ENCODE measurements around the gene NTN5. TPM values are rescaled to one million over a fixed set of nuclear protein-coding genes. Genes with fewer than 3 reads are reported as not detected.
A peak's percentile ranks its signal among the peaks of the same experiment; 100 is the strongest.

The NTN5 gene
- total and polyA plus RNA-seq, 3 donors from 2014 or later: 0.87 to 4.3 (median 1.6) TPM

GRCh38 chr19:48623556-48624066 is 49.2 kb downstream of the NTN5 start:
- H3K36me3 ChIP-seq (ENCODE audit: low read depth, missing control alignments): no peaks in the 10 kb centered on the region
- H3K27ac ChIP-seq: peak overlapping the region; percentile 46 to 91
- TF ChIP-seq POLR2A (IDR thresholded peaks at IDR 0.05): no peak
- no peak for TF ChIP-seq CTCF (IDR thresholded peaks at IDR 0.05)
- no peaks in the 10 kb centered on the region for H3K9me3 ChIP-seq
- DNase-seq: no peak
- H3K4me1 ChIP-seq: peaks cover 23% of the 10 kb centered on the region
- intact Hi-C loops (cut with DNase I; ENCODE audit: low total_unique reads): no loop called here
- H3K4me3 ChIP-seq: peak overlapping the region; percentile 45 to 61
- WGBS, 2 donors: 11 to 18% methylated on average over 8 of the region's 8 CpGs
- no peaks in the 10 kb centered on the region for H3K27me3 ChIP-seq

DNA sequence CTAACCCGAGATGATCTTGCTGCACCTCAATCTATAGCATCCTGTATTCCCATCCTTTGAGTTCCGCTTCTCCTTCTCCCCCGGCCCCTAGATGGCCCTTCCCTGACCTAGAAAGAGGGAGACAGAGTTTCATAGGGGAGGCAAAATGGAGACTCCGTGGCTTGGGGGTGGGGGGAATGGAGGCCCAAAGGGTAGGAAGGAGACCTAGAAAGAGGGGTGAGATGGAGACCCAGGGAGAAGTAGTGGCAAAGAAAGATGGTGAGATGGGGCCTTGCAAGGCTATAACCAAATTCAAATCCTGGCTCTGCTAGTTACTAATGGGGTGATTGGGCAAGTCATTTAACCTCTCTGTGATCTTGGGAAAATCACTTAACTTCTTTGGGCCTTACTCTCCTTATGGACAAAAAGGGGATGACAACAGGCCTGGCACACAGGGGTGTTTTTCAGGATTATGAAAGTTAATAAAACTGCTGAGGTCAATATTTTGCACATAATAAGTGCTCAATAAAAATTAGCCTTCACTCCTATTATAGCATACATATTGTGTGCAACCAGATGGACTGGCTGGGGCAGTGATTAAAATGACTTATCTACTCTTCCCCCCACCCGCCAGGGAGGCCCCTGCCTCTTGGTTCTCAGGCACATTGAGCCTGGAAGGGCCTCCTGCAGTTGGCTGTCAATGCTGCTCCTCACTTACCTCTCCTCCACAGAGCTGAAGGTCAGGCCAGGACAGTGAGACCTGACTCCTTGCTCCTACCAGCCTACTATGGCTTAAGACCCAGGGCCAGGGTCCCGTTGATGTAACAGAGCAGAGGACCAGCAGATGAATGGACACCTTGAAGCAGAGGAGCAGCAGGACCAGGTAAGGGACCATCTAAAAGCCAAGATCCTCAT is 52.9 kb downstream of the NTN5 start:
- Histone ChIP-seq H3K36me3 (ENCODE audit: low read depth, missing control alignments) (no peaks in the 10 kb centered on the region), H3K27ac (peak overlapping the region; percentile 75 to 91), H3K4me3 (peak overlapping the region; percentile 36 to 82), H3K9me3 (no peaks in the 10 kb centered on the region), H3K27me3 (no peaks in the 10 kb centered on the region), H3K4me1 (peaks cover 36% of the 10 kb centered on the region)
- TF ChIP-seq POLR2A (IDR thresholded peaks at IDR 0.05): no peak
- no peak for TF ChIP-seq CTCF (IDR thresholded peaks at IDR 0.05)
- intact Hi-C loops (cut with DNase I; ENCODE audit: low total_unique reads): no loop called here
- DNase-seq: no peak
- WGBS, 2 donors: 23 to 26% methylated on average over 6 of the region's 6 CpGs

DNA sequence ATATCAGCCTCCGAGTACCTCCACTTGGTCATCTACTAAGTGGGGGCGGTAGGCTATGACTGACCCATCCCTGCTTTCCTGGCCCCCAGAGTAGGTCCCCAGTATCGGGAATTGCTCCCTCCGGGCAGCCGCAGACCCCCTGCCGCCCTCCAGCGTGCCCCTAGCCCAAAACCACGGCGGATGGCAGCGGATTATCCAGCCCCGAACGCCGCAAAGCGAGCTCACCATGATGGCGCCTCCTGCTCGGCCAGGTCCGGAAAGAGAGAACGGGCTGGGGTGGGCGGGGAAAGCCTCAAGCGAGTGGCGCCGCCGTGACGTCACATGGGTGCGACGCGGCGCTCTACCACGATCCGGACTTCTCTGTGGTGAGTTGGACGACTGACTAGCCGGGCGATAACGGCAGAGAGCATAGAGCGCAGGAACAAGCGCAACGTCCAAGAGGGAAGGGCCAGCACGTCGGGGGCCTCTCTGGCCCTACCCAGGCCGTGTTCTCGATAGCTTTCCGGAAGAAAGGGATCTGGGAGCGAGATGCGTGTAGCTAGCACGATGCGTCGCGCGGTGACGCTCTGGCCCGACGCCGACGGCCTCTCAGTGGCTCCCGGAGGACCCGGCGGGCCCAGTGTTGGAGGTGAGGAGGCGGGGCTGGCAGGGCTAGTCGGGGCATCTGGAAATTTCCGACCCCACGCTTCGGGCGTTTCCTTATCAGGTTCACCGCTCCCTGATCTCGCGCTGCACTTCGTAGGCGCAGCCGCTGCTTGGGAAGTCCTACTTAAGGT is 53.7 kb downstream of the NTN5 start, which contains the start of the genes RPL18 and SPHK2:
TSS of gene RPL18 (minus strand) at position 263 of the 776 bp plus-strand sequence. CDS start at position 228, 35 bp downstream.
TSS of gene SPHK2 (plus strand) at position 591 of the 776 bp plus-strand sequence. CDS start 1,009 bp downstream, outside the sequence.
- WGBS, 2 donors: 1 to 3% methylated on average over 17 to 63 of the region's 69 CpGs
- H3K4me3 ChIP-seq: peak within 1 kb of the TSS; percentile 82 to 83
- H3K9me3 ChIP-seq: no peaks in the 10 kb centered on the region
- no peaks in the 10 kb centered on the region for H3K36me3 ChIP-seq (ENCODE audit: low read depth, missing control alignments)
- peak within 1 kb of the TSS; percentile 75 to 91 for H3K27ac ChIP-seq
- peak; percentile 99 for DNase-seq
- intact Hi-C loops (cut with DNase I; ENCODE audit: low total_unique reads): no loop called here
- no peaks in the 10 kb centered on the region for H3K27me3 ChIP-seq
- H3K4me1 ChIP-seq: peaks cover 31% of the 10 kb centered on the region
- TF ChIP-seq POLR2A (IDR thresholded peaks at IDR 0.05) (peak; percentile 66), CTCF (IDR thresholded peaks at IDR 0.05) (no peak)

DNA sequence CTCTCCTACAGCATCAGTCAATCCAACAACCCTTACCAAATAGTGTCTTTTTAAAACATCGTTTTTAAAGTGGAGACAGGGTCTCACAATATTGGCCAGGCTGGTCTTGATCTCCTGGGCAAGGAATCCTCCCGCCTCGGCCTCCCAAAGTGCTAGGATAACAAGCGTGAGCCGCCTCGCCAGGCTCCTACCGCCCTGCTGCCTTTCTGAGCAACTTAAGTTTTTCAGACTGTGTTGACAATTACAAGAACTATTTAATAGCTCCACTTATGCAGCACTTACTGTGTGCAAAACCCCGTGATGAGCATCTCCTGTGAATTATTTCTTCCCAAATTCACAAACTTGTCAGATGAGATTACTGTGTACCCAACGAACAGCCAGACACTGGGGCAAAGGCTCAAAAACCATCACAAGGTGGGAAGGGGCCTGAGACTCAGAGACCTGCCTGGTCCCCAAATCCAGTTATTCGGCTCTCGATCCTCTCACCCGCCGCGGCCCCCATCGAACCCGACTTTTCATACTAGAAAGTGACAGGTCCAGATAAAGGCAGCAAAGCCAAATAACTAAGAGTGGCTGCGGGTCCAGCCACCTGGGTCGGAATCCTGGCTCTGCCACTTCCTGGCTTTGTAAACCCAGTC is 54.4 kb downstream of the NTN5 start:
- Histone ChIP-seq H3K36me3 (ENCODE audit: low read depth, missing control alignments) (no peaks in the 10 kb centered on the region), H3K4me1 (peaks cover 27% of the 10 kb centered on the region), H3K9me3 (no peaks in the 10 kb centered on the region), H3K27me3 (no peaks in the 10 kb centered on the region), H3K4me3 (peak overlapping the region; percentile 82 to 83), H3K27ac (peak overlapping the region; percentile 53 to 91)
- no peak for TF ChIP-seq POLR2A (IDR thresholded peaks at IDR 0.05)
- no peak for TF ChIP-seq CTCF (IDR thresholded peaks at IDR 0.05)
- intact Hi-C loops (cut with DNase I; ENCODE audit: low total_unique reads): no loop called here
- WGBS, 2 donors: 0 to 1% methylated on average over 18 of the region's 18 CpGs
- DNase-seq: no peak
